Fibroblast of pulmonary artery (primary cell): ENCODE data around the gene GRM8.

Experiments
- DNase-seq: peaks from one replicate; pipeline ENCODE4 v3.0.0-alpha.2; 2010; ENCODE audit warnings: low read depth
- H3K4me3 ChIP-seq: replicated peaks from 2 replicates; pipeline ENCODE4 v1.5.1; 2011; ENCODE audit warnings: low read depth, mild to moderate bottlenecking, control low read depth, low read length, moderate library complexity
- CTCF ChIP-seq: IDR thresholded peaks from 2 replicates; pipeline ENCODE4 v1.5.1; 2011; ENCODE audit warnings: mild to moderate bottlenecking, control low read depth, low read length, inconsistent platforms; ENCODE audit errors: missing control alignments

The GRM8 gene

GRCh38 chr7:126635545-126635944 lies 617.2 kb downstream of the GRM8 start:
- no peak overlapping the region for H3K4me3 ChIP-seq
- no peak for DNase-seq
- TF ChIP-seq CTCF: no peak

GRCh38 chr7:126608339-126608776 lies 644.4 kb downstream of the GRM8 start:
- no peak overlapping the region for H3K4me3 ChIP-seq
- DNase-seq: no peak
- TF ChIP-seq CTCF: no peak

GRCh38 chr7:126606331-126606730 lies 646.4 kb downstream of the GRM8 start:
- TF ChIP-seq CTCF: no peak
- no peak overlapping the region for H3K4me3 ChIP-seq
- no peak for DNase-seq

GRCh38 chr7:126605553-126605952 lies 647.2 kb downstream of the GRM8 start:
- no peak overlapping the region for H3K4me3 ChIP-seq
- TF ChIP-seq CTCF: no peak
- DNase-seq: no peak

GRCh38 chr7:126605056-126605455 lies 647.7 kb downstream of the GRM8 start:
- no peak overlapping the region for H3K4me3 ChIP-seq
- no peak for DNase-seq
- TF ChIP-seq CTCF: no peak

- DNase-seq: no peak
- no peak for TF ChIP-seq CTCF
- no peak overlapping the region for H3K4me3 ChIP-seq
Observed at GRCh38 chr7:126589068-126589684, 663.6 kb downstream of the GRM8 start.

GRCh38 chr7:126578338-126578737 lies 674.4 kb downstream of the GRM8 start:
- no peak for DNase-seq
- TF ChIP-seq CTCF: no peak

More at GRCh38 chr7:126578338-126578737, 674.4 kb downstream of the GRM8 start:
- H3K4me3 ChIP-seq: no peak overlapping the region
